ENCODE measurements around the gene DENND1A. TPM values are rescaled to one million over a fixed set of nuclear protein-coding genes. Genes with fewer than 3 reads are reported as not detected.

DENND1A gene
- total RNA-seq, 4 donors from 2014 or later: 19.2 to 26.9 (median 24.0) TPM

GRCh38 chr9:123523001-123523400 lies 406.9 kb downstream of the DENND1A start:
- 96% methylated on average over 6 of the region's 6 CpGs for WGBS
- intact Hi-C loops (cut with DNase I): no loop called here

GRCh38 chr9:123522251-123522650 lies 407.7 kb downstream of the DENND1A start:
- H3K4me3 ChIP-seq: no peak overlapping the region
- no peak for DNase-seq (ENCODE audit: extremely low spot score)
- no peak overlapping the region for H3K27ac ChIP-seq (replicated peaks in 1 of 4)
- TF ChIP-seq POLR2AphosphoS5 (IDR thresholded peaks at IDR 0.05) (no peak), POLR2A (IDR thresholded peaks at IDR 0.05; ENCODE audit: low read depth) (no peak), EP300 (IDR thresholded peaks at IDR 0.05) (no peak), CTCF (IDR thresholded peaks at IDR 0.05) (no peak)
- intact Hi-C loops (cut with DNase I): no loop called here
- H3K9me3 ChIP-seq: no peaks in the 10 kb centered on the region
- 91% methylated on average over 2 of the region's 2 CpGs for WGBS
- no peaks in the 10 kb centered on the region for H3K36me3 ChIP-seq
- H3K4me1 ChIP-seq: no peaks in the 10 kb centered on the region
- no peaks in the 10 kb centered on the region for H3K27me3 ChIP-seq

More at GRCh38 chr9:123523001-123523400, 406.9 kb downstream of the DENND1A start:
- no peak overlapping the region for H3K27ac ChIP-seq (replicated peaks in 1 of 4)
- H3K4me3 ChIP-seq: no peak overlapping the region
- H3K9me3 ChIP-seq: no peaks in the 10 kb centered on the region
- no peaks in the 10 kb centered on the region for H3K36me3 ChIP-seq
- peak; percentile 82 for DNase-seq (ENCODE audit: extremely low spot score)
- no peaks in the 10 kb centered on the region for H3K27me3 ChIP-seq
- H3K4me1 ChIP-seq: no peaks in the 10 kb centered on the region
- no peak for TF ChIP-seq POLR2AphosphoS5 (IDR thresholded peaks at IDR 0.05)
- no peak for TF ChIP-seq POLR2A (IDR thresholded peaks at IDR 0.05; ENCODE audit: low read depth)
- no peak for TF ChIP-seq EP300 (IDR thresholded peaks at IDR 0.05)
- no peak for TF ChIP-seq CTCF (IDR thresholded peaks at IDR 0.05)

- Histone ChIP-seq H3K4me3 (no peak overlapping the region), H3K27ac (replicated peaks in 1 of 4) (no peak overlapping the region), H3K27me3 (no peaks in the 10 kb centered on the region), H3K9me3 (no peaks in the 10 kb centered on the region), H3K4me1 (no peaks in the 10 kb centered on the region), H3K36me3 (peaks cover 0 to 3% (median 0%) of the 10 kb centered on the region in 4 donors)
- intact Hi-C loops (cut with DNase I): no loop called here
- WGBS: 60% methylated on average over 1 of the region's 1 CpG
- TF ChIP-seq EP300 (IDR thresholded peaks at IDR 0.05): no peak
- no peak for TF ChIP-seq POLR2AphosphoS5 (IDR thresholded peaks at IDR 0.05)
- TF ChIP-seq POLR2A (IDR thresholded peaks at IDR 0.05; ENCODE audit: low read depth): no peak
- TF ChIP-seq CTCF (IDR thresholded peaks at IDR 0.05): no peak
- DNase-seq (ENCODE audit: extremely low spot score): no peak
Observed at GRCh38 chr9:123518338-123518737, 411.6 kb downstream of the DENND1A start.

- Histone ChIP-seq H3K4me1 (no peaks in the 10 kb centered on the region), H3K4me3 (no peak overlapping the region), H3K27me3 (no peaks in the 10 kb centered on the region), H3K9me3 (no peaks in the 10 kb centered on the region), H3K36me3 (peaks cover 0 to 8% (median 0%) of the 10 kb centered on the region in 4 donors), H3K27ac (replicated peaks in 1 of 4) (no peak overlapping the region)
- 95% methylated on average over 4 of the region's 4 CpGs for WGBS
- TF ChIP-seq POLR2AphosphoS5 (IDR thresholded peaks at IDR 0.05) (no peak), EP300 (IDR thresholded peaks at IDR 0.05) (no peak), POLR2A (IDR thresholded peaks at IDR 0.05; ENCODE audit: low read depth) (no peak), CTCF (IDR thresholded peaks at IDR 0.05) (no peak)
- intact Hi-C loops (cut with DNase I): no loop called here
- no peak for DNase-seq (ENCODE audit: extremely low spot score)
Observed at GRCh38 chr9:123517512-123517911, 412.4 kb downstream of the DENND1A start.

- intact Hi-C loops (cut with DNase I): no loop called here
- TF ChIP-seq POLR2A (IDR thresholded peaks at IDR 0.05; ENCODE audit: low read depth) (no peak), POLR2AphosphoS5 (IDR thresholded peaks at IDR 0.05) (no peak), EP300 (IDR thresholded peaks at IDR 0.05) (no peak), CTCF (IDR thresholded peaks at IDR 0.05) (no peak)
- peaks cover 0 to 8% (median 0%) of the 10 kb centered on the region in 4 donors for H3K36me3 ChIP-seq
- no peak for DNase-seq (ENCODE audit: extremely low spot score)
- H3K27ac ChIP-seq (replicated peaks in 1 of 4): no peak overlapping the region
- WGBS: 93% methylated on average over 4 of the region's 4 CpGs
- no peak overlapping the region for H3K4me3 ChIP-seq
- no peaks in the 10 kb centered on the region for H3K9me3 ChIP-seq
- no peaks in the 10 kb centered on the region for H3K4me1 ChIP-seq
- no peaks in the 10 kb centered on the region for H3K27me3 ChIP-seq
Observed at GRCh38 chr9:123514766-123515165, 415.2 kb downstream of the DENND1A start.
